ENCODE results near the gene HENMT1. TPM values are rescaled to one million over a fixed set of nuclear protein-coding genes. Genes with fewer than 3 reads are reported as not detected.

HENMT1 gene
- polyA plus RNA-seq, 1 of the 3 experiments (the other 2 are of a cell fraction): 0.03 TPM

DNA sequence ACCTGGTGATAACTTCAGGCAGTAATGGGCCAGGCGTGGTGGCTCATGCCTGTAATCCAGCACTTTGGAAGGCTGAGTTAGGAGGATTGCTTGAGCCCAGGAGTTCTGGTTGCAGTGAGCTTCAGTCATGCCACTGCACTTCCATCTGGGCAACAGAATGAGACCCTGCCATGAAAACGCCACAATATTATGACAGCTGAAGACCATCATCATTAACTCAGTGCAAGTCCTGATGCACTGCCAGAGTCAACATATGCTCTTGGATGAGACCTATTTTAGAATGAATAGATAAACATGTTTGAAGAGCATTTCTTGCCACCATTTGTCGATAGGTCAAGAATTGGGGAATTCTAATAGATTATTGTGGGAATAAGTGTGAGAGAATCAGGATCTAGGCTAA, 26.4 kb downstream of the HENMT1 start (continued):
- no peak for TF ChIP-seq SMC3 (IDR thresholded peaks at IDR 0.05; ENCODE audit: low read depth, low read length)
- no peak for TF ChIP-seq POLR2AphosphoS5 (IDR thresholded peaks at IDR 0.05; ENCODE audit: low read depth, low read length)

GRCh38 chr1:108628665-108629064, 32.2 kb downstream of the HENMT1 start:
- no peaks in the 10 kb centered on the region for H3K27me3 ChIP-seq (ENCODE audit: insufficient read depth)
- H3K79me2 ChIP-seq (ENCODE audit: insufficient read depth): no peaks in the 10 kb centered on the region
- H3K9me3 ChIP-seq: no peaks in the 10 kb centered on the region
- H3F3A ChIP-seq (replicated peaks; ENCODE audit: insufficient read depth): no peaks in the 10 kb centered on the region
- DNase-seq: no peak
- H3K36me3 ChIP-seq (replicated peaks in 1 of 2; ENCODE audit: control insufficient read depth in 1 of 2, insufficient read depth in 2 of 2, low read length in 1 of 2): peaks cover 14 to 29% of the 10 kb centered on the region in 2 experiments
- no peak overlapping the region for H3K9ac ChIP-seq
- H3K4me2 ChIP-seq: no peak overlapping the region
- H3K4me3 ChIP-seq (ENCODE audit: low read depth in 2 of 2, low read length in 1 of 2): no peak overlapping the region
- WGBS (ENCODE audit: low lambda C conversion rate): 100% methylated on average over 2 of the region's 2 CpGs
- ChIA-PET POLR2A (no interaction called here), CTCF (interaction anchor here (1.2 to 2.7 kb wide), 5 partner anchors 15 to 118 kb away, joined by 3 to 10 read pairs (median 8); partner anchors contain the start of gene EEIG2)
- H3K9me2 ChIP-seq: no peaks in the 10 kb centered on the region
- no peak for TF ChIP-seq MXI1 (IDR thresholded peaks at IDR 0.05; ENCODE audit: low read depth, low read length)
- no peak for TF ChIP-seq FOSL2 (IDR thresholded peaks at IDR 0.05; ENCODE audit: borderline replicate concordance, low read depth)
- no peak for TF ChIP-seq CHD2 (IDR thresholded peaks at IDR 0.05; ENCODE audit: low read length, partially characterized antibody)
- no peak for TF ChIP-seq SIN3A (IDR thresholded peaks at IDR 0.05; ENCODE audit: borderline replicate concordance, low read depth, low read length)
- TF ChIP-seq POLR2AphosphoS5 (IDR thresholded peaks at IDR 0.05; ENCODE audit: low read depth, low read length): no peak
- TF ChIP-seq, protein P1, sequence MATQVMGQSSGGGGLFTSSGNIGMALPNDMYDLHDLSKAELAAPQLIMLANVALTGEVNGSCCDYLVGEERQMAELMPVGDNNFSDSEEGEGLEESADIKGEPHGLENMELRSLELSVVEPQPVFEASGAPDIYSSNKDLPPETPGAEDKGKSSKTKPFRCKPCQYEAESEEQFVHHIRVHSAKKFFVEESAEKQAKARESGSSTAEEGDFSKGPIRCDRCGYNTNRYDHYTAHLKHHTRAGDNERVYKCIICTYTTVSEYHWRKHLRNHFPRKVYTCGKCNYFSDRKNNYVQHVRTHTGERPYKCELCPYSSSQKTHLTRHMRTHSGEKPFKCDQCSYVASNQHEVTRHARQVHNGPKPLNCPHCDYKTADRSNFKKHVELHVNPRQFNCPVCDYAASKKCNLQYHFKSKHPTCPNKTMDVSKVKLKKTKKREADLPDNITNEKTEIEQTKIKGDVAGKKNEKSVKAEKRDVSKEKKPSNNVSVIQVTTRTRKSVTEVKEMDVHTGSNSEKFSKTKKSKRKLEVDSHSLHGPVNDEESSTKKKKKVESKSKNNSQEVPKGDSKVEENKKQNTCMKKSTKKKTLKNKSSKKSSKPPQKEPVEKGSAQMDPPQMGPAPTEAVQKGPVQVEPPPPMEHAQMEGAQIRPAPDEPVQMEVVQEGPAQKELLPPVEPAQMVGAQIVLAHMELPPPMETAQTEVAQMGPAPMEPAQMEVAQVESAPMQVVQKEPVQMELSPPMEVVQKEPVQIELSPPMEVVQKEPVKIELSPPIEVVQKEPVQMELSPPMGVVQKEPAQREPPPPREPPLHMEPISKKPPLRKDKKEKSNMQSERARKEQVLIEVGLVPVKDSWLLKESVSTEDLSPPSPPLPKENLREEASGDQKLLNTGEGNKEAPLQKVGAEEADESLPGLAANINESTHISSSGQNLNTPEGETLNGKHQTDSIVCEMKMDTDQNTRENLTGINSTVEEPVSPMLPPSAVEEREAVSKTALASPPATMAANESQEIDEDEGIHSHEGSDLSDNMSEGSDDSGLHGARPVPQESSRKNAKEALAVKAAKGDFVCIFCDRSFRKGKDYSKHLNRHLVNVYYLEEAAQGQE (IDR thresholded peaks at IDR 0.05; ENCODE audit: low read depth, low read length): no peak
- H2AFZ ChIP-seq (ENCODE audit: low read depth): no peak overlapping the region
- H3K4me1 ChIP-seq (ENCODE audit: control insufficient read depth in 1 of 2, insufficient read depth in 2 of 2, low read depth in 1 of 2, low read length in 1 of 2): no peaks in the 10 kb centered on the region
- H4K20me1 ChIP-seq (ENCODE audit: insufficient read depth): no peaks in the 10 kb centered on the region
- no peak overlapping the region for H3K27ac ChIP-seq (ENCODE audit: low read depth in 2 of 2, low read length in 1 of 2)

DNA sequence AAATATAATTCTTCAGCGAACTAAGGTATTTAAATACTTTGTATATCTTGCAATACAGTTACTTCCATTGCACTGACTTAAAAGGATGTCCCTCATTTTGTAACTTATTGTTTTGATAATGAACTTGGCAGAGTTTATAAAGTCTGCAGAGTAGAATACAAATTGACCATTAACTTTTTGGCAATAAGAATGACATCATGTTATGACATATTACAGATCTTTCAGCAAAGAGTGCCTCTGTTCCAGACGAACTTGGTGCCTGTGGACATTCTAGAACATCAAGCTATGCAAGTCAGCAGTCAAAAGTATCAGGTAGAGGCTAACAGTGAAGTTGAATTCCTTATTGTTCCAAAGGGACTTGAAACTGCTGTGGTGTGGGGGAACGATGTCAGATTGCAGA, 32.9 kb downstream of the HENMT1 start:
- TF ChIP-seq RCOR1 (IDR thresholded peaks at IDR 0.05; ENCODE audit: low read length) (no peak), YY1 (IDR thresholded peaks at IDR 0.05; ENCODE audit: low read depth) (no peak), FOXJ3 (CRISPR knock-in tag; IDR thresholded peaks at IDR 0.05) (no peak), GABPA (IDR thresholded peaks at IDR 0.05; ENCODE audit: low read depth) (no peak), NFIC (IDR thresholded peaks at IDR 0.05; ENCODE audit: borderline replicate concordance) (no peak), JUND (IDR thresholded peaks at IDR 0.05) (no peak), MEF2A (IDR thresholded peaks at IDR 0.05; ENCODE audit: borderline replicate concordance, low read depth) (no peak), SIN3A (IDR thresholded peaks at IDR 0.05; ENCODE audit: borderline replicate concordance, low read depth, low read length) (no peak), SMC3 (IDR thresholded peaks at IDR 0.05; ENCODE audit: low read depth, low read length) (no peak), ELF1 (IDR thresholded peaks at IDR 0.05) (no peak), TEAD4 (IDR thresholded peaks at IDR 0.05; ENCODE audit: borderline replicate concordance, insufficient read depth) (no peak), TCF12 (IDR thresholded peaks at IDR 0.05) (no peak), CHD2 (IDR thresholded peaks at IDR 0.05; ENCODE audit: low read length, partially characterized antibody) (no peak), FOXM1 (IDR thresholded peaks at IDR 0.05; ENCODE audit: low read depth) (no peak)
- TF ChIP-seq, protein P2, sequence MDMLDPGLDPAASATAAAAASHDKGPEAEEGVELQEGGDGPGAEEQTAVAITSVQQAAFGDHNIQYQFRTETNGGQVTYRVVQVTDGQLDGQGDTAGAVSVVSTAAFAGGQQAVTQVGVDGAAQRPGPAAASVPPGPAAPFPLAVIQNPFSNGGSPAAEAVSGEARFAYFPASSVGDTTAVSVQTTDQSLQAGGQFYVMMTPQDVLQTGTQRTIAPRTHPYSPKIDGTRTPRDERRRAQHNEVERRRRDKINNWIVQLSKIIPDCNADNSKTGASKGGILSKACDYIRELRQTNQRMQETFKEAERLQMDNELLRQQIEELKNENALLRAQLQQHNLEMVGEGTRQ (IDR thresholded peaks at IDR 0.05; ENCODE audit: borderline replicate concordance, low read depth, low read length): no peak
- no peak for DNase-seq
- Histone ChIP-seq H3K9ac (no peak overlapping the region), H3F3A (replicated peaks; ENCODE audit: insufficient read depth) (no peaks in the 10 kb centered on the region), H3K4me1 (ENCODE audit: control insufficient read depth in 1 of 2, insufficient read depth in 2 of 2, low read depth in 1 of 2, low read length in 1 of 2) (no peaks in the 10 kb centered on the region), H3K36me3 (replicated peaks in 1 of 2; ENCODE audit: control insufficient read depth in 1 of 2, insufficient read depth in 2 of 2, low read length in 1 of 2) (peaks cover 14 to 29% of the 10 kb centered on the region in 2 experiments), H3K9me2 (no peaks in the 10 kb centered on the region), H2AFZ (ENCODE audit: low read depth) (no peak overlapping the region), H3K4me3 (ENCODE audit: low read depth in 2 of 2, low read length in 1 of 2) (no peak overlapping the region), H4K20me1 (ENCODE audit: insufficient read depth) (no peaks in the 10 kb centered on the region), H3K27ac (ENCODE audit: low read depth in 2 of 2, low read length in 1 of 2) (no peak overlapping the region), H3K27me3 (ENCODE audit: insufficient read depth) (no peaks in the 10 kb centered on the region), H3K9me3 (no peaks in the 10 kb centered on the region), H3K79me2 (ENCODE audit: insufficient read depth) (no peaks in the 10 kb centered on the region), H3K4me2 (no peak overlapping the region)
- POLR2A ChIA-PET: no interaction called here
- WGBS (ENCODE audit: low lambda C conversion rate): 71% methylated on average over 3 of the region's 3 CpGs
- CTCF ChIA-PET: interaction anchor here (1.2 to 2.7 kb wide), 4 partner anchors 15 to 115 kb away, joined by 3 to 10 read pairs (median 8); partner anchors contain the start of gene EEIG2
